Stimulated activated CD4-positive, alpha-beta T cell treated with anti-CD3 and anti-CD28 coated beads, Interleukin-12 subunit alpha, Interleukin-12 subunit beta, amount 100 ng/mL, for 24 hours (primary cell): Measurements from ENCODE around the gene PIN1.

Source experiments
- DNase-seq, 2 experiments: peaks; one replicate each; pipeline ENCODE4 v3.0.0-alpha.2; 2020; ENCODE audit warnings: low read depth in 2 of 2

Gene PIN1

GRCh38 chr19:9891609-9892373, 56.7 kb downstream of the PIN1 start:
- no peak for DNase-seq
